Urothelium cell line (cell line): ENCODE measurements around the gene KMT2D.
"Not testable (repeated sequence)": the region's sequence is repeated elsewhere in the genome, so short reads cannot be mapped to it uniquely, and the experiment has no call there.

Experiments
- DNase-seq: peaks from one replicate; pipeline ENCODE4 v3.0.0; 2011; ENCODE audit warnings: low spot score, mixed read lengths
- FAIRE-seq: peaks from 2 replicates; lab custom pipeline; 2011; peaks lifted over from hg19 to GRCh38; lab: Jason Lieb, UNC

The KMT2D gene

DNA sequence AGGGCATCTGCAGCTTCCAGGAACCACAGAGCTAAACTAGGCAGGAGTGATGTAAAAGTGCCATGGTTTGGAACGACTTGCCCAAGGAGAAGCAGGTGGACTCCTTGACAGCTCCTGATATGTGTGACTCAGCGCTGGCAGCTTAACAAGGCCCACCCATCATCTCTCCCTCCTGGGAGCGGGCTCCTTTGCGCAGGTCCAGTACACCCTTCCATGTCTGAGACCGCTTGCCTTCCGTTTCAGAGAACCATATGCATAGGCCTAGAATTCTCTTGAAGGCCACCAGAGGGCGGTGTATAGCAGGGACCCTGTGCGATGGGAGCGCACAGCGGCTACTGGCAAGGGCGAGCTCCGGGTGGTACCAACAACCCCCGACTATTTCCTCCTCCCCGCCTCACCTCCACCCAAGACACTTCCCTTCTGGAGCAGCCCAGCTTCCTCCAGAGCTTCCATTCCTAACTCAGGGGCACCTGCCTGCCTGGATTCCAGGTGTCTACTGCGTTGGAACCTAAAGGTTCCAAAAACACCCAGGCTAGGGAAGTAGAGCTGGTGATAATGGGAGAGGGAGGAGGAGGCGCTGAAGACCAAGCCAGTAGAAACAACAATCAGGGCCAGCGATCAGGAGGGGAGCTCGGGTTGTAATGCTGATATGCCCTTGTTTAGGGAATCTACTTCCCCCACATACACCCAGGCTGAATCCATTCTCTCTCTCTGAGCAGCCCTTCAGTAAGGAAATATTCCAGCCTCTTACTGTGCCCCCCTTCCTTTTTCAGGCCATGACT is 27.7 kb upstream of the KMT2D start:
- DNase-seq (peak; percentile 93), FAIRE-seq (peak; percentile 13)

DNA sequence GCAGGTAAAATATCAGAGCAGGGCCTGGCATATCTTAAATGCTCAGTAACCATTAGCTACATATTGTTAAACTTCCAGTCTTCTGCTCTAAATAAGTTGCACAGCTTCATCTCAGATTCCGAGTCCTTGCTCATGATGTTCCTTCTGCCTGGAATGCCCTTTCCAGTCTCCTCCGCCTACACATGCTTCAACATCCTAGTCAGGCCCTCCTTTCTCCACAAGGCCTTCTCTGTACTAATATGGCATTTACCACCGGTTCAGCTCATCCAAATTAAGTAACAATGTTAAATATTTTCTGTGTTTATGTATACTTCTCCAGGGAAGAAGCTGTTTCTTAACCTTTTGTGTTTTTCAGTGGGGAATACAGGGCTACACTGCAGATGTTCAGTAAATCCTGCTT is 25.5 kb upstream of the KMT2D start:
- no peak for FAIRE-seq
- no peak for DNase-seq

DNA sequence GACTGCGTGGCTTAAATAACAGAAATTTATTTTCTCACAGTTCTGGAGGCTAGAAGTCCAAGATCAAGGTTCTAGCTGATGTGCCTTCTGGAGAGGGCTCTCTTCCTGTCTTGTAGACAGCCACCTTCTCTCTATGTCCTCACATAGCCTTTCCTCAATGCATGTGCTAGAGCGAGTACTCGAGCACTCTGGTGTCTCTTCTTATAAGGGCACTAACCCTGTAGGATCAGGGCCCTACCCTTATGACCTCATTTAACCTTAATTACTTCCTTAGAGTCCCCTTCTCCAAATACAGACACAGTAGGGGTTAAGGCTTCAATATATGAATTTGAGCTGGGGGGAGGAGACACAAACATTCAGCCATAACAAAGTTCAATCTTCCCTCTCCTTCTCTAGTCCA is 23.8 kb upstream of the KMT2D start:
- DNase-seq (no peak), FAIRE-seq (no peak)

DNA sequence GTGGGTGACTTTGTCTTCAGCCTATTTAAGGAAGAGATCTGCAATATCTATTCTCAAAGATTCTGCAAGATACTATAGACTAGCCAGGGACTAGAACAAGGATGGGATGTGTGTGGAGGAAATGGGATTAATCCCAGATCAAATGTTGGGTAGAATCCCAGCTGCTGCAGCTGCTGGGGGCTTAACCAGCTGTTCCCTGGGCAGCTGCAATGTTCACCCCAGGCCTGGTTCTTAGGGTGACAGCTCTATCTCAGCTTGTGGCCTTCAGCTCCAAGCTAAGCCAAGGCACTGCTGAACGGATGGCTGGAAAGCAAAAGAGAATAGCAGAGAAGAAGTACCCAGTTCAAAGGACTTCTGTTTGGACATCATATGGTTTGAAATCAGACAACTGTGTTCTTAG is 19.2 kb upstream of the KMT2D start:
- DNase-seq: no peak
- FAIRE-seq: no peak

DNA sequence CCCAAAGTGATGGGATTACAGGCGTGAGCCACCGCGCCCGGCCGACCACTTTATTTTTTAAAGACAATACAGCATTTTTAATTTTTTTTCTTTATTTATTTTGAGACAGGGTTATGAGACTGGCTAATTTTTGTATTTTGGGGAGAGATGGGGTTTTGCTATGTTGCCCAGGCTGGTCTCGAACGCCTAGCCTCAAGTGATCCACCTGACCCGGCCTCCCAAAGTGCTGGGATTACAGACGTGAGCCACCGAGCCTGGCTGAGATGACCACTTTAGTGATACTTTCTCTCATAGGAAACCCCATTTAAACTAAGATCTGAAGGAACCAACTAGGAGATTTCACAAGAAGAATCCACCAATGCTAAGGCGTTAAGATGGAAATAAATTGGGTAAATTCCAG is 10.4 kb upstream of the KMT2D start:
- DNase-seq (no peak), FAIRE-seq (no peak)

DNA sequence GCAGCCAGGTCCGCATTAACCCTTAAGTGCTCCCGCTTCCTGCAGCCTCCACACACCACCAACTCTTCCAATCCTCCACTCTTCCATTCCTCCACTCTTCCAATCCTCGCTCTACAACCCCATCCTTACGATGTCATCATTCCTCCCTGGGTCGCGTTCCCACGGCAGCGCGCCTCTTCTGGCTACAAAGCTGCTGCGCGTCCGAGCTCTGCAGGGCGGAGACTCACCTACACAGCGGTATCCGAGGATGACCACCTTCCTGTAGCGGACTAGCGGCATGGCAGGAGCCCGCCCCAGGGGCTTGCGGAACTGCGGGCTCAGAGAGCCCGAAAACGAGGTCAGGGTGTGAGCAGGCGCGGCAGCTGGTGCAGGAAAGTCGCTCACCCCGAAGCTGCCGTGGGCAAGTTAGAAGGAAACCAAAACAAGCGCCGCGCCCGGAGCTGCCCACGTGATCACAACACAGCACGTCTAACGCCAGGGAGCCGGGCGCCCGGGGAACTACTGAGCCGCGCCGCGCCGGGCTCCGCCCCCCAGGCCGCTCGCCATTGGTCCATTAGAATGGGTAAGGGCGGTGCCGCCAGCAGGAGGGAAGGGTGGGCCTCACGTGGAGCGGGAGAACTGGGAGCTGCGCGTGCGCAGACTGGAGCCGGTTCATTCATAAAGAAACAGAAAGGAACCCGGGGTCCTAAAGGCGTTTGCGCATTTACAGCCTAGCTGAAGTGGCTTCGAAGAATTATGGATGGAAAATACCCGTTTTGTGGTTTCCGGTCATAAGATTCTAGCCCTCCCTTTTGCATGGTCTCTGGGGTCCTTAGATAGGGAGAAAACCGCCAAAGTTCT is 9.1 kb upstream of the KMT2D start, which contains the start of gene RHEBL1:
Gene RHEBL1, minus strand, starts transcription at position 473 of the 840 bp plus-strand sequence. Its CDS starts 194 bp downstream, at position 279.
- DNase-seq (peak; percentile 99), FAIRE-seq (no peak)

DNA sequence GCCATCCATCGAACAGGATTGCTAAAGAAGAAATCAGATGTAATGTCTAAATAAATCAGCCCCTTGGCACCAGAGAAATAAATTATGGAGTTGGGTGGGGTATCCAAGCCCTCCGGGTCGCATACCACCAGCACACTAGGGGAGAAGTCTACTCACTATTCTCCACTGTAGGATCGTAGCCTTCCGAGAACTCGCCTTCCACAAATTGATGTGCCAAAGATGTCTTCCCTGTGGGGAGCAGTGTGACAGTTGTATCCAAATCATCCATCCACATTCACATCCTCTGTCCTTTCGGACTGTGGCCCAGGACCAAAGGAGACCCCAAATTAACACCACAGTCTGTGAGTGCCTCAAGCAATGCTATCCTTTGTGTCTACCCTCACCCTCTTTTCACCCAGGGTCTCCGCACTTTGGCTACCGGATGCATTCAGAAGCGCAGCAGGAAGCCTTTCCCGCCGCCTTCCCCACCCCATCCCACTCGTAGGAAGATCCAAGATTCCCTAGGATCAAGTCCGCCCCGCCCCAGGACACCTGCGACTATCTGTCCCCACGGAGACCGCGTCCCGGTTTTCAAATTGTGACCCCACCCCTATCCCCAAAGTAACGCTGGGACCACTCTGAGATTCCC is 8.4 kb upstream of the KMT2D start:
- FAIRE-seq (no peak), DNase-seq (no peak)

DNA sequence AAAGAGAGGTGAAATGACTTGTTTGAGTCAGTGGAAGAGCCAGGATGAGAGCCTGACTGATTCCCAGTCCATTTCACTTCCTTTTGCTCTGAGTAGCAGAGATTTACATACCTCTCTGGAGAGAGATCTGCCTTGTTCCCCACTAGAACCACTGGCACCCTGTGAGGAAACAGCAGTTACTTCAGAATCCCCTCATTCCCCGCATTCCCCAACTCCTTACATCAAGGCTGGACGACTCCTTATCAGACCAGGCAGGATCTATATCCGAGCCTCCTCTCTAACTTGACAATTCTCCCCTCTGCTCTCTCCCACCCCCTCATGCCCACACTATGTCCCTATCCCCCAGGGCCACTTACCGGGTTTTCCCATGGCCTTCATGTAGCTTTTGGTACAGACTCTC is 5.5 kb upstream of the KMT2D start:
- no peak for DNase-seq
- no peak for FAIRE-seq

DNA sequence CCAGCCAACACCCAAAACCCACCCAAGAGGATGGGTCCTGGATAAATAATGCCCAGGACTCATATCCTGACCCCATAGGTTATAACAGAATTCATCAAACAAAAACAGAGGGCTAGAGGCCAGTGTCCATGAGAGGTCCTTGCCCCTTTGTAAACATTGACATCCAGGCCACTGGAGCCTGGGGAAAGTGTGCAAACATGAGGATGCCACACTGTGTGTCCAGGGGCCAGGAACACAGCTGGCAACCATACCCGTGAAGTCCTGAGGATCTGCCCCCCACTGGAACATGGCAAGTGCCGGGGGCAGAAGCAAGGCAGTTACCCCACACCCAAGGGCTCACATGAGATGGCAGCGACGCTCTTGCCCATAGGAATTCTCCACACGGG is 4.2 kb upstream of the KMT2D start:
- DNase-seq (no peak), FAIRE-seq (no peak)

DNA sequence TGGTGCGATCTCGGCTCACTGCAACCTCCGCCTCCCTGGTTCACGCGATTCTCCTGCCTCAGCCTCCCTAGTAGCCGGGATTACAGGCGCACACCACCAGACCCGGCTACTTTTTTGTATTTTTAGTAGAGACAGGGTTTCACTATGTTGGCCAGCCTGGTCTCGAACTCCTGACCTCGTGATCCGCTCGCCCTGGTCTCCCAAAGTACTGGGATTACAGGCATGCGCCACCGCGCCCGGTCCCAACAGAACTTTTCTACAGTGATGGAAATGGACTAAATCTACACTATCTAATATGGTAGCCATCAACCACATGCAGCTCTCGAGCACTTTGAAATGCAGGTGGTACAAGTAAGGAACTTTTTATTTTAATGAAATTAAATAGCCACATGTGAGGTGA is 1.3 kb upstream of the KMT2D start:
- FAIRE-seq, DNase-seq: not testable (repeated sequence)

DNA sequence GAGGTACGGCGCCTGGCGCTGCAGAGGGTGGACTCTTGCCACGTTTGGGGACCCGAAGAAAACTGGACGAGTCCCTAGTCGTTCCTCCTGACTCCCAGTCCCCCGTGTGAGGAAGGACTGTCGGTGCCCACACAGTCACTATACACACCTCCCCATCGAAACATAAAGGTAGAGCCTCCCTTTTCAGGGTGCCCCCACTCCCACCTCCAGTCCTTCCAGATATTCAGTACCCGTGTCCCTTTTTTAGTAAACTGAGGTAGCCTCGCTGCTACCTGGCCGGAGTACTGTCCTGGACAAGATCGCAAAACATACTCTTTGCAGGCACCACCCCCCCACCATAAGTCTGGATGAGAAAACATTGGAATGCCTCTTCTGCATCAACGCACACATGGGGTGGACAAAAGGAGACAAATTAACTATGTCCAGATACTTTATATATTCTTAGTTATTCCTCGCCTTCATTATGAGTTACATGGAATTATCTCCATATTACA is 610 bp upstream of the KMT2D start:
- DNase-seq (no peak), FAIRE-seq (no peak)

DNA sequence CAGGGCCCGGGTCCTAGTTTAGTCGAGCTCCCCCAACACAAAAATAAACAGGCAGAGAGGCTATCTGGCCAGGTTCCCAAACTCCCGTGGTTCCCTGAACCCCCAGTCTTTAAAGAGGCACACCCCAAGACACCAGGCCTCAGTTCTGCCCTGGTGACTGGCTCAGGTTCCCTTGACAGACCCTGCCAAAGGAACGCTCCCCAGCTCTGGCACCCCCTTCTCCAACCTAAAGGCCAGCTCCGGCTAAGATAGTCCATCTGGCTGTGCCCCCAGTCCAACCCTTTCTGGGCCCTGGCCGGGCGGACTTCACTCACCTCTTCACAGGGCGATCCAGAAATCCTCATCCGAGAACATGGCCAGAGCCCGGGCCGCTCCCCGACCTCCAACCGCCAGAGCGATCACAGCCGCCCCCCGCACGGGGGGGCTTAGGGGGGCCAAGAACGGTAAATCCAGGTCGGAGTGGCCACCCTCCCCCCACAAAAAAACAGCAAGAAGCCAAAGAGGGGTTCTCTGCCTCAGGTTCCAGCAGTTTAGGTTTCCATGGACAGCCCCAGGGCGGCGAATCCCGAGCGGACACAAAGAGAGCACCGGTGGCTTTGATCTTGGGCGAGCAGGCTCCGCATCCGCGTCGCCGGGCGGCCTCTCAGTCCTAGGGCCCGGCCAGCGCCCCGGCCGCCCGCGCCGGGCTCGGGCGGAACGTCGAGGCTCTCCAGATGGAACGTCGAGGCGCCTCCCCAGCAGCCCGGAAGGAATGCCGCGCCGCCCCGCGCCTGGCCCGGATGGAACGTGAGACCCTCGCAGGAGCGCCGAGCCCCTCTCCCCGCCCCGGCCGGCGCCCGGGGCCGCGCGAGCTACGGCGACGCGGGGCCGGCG is 1.1 kb downstream of the KMT2D start:
- FAIRE-seq (no peak), DNase-seq (peak; percentile 29)

DNA sequence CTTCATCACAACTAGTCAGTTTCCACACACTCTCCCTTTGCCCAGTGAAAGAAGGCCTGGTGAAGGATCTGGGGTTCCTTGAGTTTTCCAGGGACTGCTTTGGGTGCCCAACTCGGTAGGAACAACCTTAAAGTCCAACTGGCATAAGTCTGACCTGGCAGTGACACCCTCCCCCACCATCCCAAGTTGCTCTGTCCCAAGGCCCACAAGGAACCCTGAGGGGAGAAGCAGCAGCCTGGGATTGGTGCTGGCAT is 1.6 kb downstream of the KMT2D start:
- no peak for FAIRE-seq
- no peak for DNase-seq

DNA sequence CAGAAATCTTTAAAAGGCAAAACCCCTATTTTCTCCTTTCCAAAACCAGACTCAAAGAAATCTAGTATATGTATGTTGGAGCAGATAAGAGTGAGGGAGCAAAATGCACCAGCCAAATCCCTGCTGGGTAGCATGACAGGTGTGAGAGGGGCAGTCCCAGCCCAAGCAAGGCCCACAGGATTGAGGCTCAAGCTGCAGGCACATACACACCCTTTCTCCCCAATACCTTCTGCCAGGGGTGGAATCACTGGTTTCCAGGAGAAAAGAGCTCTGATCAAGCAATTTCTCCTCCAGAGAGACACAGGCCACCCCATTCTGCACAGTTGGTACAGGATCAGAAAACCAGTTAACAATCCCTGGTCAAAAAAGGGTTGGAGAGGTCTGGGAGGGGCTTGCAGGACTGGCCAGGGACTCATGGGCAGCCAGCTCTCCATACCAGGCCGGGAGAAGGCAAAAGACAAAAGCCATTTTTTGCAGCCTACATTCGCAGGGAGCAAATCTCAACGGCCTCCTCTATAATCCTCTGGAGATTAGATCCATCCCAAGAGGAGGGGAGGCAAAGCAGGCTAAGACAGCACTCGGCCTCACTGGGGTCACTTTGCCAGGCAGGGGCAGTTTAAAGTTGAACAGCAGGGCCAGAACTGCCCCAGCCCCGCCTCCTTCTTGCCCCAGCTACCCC is 2.1 kb downstream of the KMT2D start:
- DNase-seq (no peak), FAIRE-seq (no peak)

DNA sequence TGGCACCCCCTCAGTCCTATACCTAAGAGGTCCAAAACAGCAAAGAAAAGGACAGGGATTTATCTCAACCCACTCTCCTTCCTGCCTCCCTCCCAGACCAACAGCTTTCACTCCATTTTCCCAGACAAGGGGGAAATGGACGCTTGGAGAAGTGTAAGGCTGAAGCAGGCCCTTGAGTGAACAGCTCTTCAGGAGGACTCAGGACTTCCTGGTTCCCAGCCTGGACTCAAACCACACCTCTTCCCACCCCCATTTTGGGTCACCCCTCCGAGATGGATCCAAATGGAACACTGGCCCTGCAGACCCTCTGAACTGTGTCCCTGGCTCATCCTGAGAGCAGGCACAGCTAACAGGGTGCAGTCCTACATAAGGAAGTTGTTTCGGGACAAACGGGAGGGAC is 2.7 kb downstream of the KMT2D start:
- FAIRE-seq (no peak), DNase-seq (no peak)

DNA sequence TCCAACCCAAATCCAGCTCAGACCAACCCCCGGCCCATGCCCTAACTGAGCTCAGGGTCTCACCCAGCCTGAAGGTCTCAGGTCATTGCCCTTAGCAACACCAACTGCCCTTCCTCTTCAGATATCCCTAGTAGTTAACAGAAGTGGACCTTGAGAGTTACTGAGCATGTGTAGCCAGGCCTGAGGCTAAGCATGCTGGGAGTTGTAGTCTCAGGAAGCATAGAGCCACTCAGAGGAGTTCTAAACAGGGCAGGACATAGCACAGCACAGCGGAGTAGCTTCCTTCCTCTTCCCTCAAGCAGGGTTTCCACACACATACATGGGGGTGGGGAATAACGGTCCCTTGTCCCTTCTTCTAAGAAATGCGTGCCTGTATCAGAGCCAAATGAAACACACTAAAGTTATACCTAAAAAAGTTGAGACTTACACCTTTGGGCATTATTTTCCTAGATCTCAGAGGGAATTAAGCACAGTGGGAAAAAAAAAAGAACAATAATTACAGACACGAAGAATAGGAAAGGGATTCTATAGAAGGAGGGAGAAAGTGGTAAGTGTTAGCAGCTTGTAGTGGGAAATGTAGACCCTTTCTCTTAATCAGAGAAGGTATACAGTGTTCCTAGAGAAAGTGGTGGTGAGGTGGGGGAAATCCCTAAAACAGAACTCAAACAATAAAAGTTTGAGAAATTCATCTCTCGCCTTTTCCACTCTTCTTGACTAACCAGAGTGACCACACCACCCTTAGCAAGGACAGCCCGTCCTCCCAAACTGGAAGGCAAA is 4.4 kb downstream of the KMT2D start:
- FAIRE-seq: no peak
- peak; percentile 77 for DNase-seq

DNA sequence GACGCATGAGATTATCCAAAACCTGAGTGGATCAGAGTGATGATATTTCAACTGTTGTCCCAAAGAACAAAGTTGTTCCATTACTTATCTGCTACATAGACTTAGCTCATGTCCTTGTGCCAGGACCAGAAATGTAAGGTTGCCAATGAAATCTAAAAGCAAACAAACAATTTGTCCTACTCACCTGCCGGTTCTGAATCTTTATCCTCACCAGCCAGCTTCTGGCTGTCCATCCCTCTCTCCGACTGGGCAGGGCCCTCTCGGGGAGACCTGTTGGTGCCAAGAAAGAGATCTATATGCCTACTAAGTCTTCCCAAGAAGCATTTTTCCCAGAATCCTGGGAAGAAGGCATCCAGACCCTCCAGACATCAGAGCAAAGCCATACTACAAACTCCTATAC is 5.5 kb downstream of the KMT2D start:
- FAIRE-seq (no peak), DNase-seq (no peak)

DNA sequence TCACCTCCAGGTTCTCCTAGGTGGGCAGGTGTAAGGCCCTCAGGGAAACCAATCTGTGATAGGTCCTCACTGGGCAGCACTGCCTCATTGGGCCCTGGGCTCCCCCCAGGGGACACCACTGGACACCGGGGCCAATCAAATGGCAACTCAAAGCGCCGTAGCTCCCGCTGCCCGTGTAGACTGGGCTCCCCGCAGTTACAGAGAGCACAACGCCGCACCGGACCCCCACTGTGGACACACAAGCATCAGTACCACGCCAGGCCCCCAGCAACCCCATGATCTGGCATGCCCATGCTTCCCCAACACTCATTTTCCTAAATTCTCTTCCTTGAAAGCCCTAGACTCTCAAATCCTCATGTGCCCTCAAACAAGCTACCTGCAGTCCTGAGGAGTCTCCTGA is 6.1 kb downstream of the KMT2D start:
- DNase-seq: no peak
- no peak for FAIRE-seq

DNA sequence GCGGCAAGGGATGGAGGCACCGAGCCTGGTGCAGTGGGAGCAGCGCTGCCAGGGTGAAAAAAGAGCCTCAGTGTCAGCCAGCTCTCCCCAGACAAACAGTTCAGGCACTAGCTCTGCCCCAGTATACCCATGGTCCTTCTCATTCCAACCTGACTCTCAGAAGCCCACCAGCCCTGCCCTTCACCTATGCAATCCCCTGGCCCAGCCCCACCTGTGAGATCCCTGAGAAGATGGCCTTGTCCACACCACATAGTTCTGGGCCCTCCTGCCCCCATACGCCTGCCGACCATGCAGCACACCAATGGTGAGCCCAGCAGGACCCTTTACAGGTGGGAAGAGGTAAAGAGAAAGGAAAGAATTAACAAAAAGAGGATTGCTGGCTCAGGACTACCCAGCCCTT is 6.5 kb downstream of the KMT2D start:
- no peak for DNase-seq
- no peak for FAIRE-seq
